Panc1 (cell line): ENCODE data around the gene PTK6. TPM values are rescaled to one million over a fixed set of nuclear protein-coding genes. Genes with fewer than 3 reads are reported as not detected.

Experiments
- ATAC-seq: fragments of 200-7000 bp; cut with Tn5 transposase; 2 replicates; pipeline ENCODE4 v1.9.1; 2020; ENCODE audit warnings: mild to moderate bottlenecking, moderate library complexity
- BruUV-seq: library from RNA; stranded (reverse); fragments of 400-500 nt; replicated peaks from 2 replicates; lab custom pipeline; 2021; lab: Mats Ljungman, UMichigan
- CTCF ChIA-PET: fragments of 300-600 bp; sonication (Branson Sonifier 250); formaldehyde crosslinking; loops from one replicate; lab custom pipeline; 2022; ENCODE audit warnings: antibody characterized with exemption; lab: Charles Lee
- POLR2A ChIA-PET: fragments of 300-600 bp; sonication (Branson Sonifier 250); formaldehyde crosslinking; loops from one replicate; lab custom pipeline; 2022; ENCODE audit warnings: antibody characterized with exemption; lab: Charles Lee
- DNase-seq: peaks from one replicate; pipeline ENCODE4 v3.0.0-alpha.2; 2010; ENCODE audit warnings: low read depth, low spot score
- H3K27ac ChIP-seq: 2 replicates; pipeline ENCODE4 v1.5.1; 2011; ENCODE audit warnings: mild to moderate bottlenecking, low read length, inconsistent platforms
- H3K27me3 ChIP-seq: fragments of 200-500 bp; sonication (Bioruptor generic); 2 replicates; pipeline ENCODE4 v1.6.0; 2014; ENCODE audit warnings: low read length, inconsistent platforms; ENCODE audit not compliant: control insufficient read depth, insufficient read depth
- H3K36me3 ChIP-seq: fragments of 200-500 bp; sonication (Bioruptor generic); 2 replicates; pipeline ENCODE4 v1.5.1; 2014; ENCODE audit warnings: inconsistent platforms, mild to moderate bottlenecking, low read length, moderate library complexity; ENCODE audit not compliant: control insufficient read depth, insufficient read depth
- H3K4me1 ChIP-seq: 2 replicates; pipeline ENCODE4 v1.5.1; 2011; ENCODE audit warnings: inconsistent platforms, mild to moderate bottlenecking, low read length, moderate library complexity; ENCODE audit not compliant: control insufficient read depth, insufficient read depth
- H3K4me3 ChIP-seq, 2 experiments: 2 replicates each; pipeline ENCODE4 v1.5.1; 2011 to 2012; ENCODE audit warnings: low read depth in 2 of 2, low read length in 2 of 2, mild to moderate bottlenecking in 2 of 2, inconsistent platforms in 1 of 2, moderate library complexity in 1 of 2
- H3K9me3 ChIP-seq: fragments of 200-500 bp; sonication (Bioruptor generic); 2 replicates; pipeline ENCODE4 v1.5.1; 2014; ENCODE audit warnings: low read depth, mild to moderate bottlenecking, inconsistent platforms, low read length, moderate library complexity; ENCODE audit not compliant: control insufficient read depth, insufficient read depth
- CTCF ChIP-seq: fragments of 450-650 bp; IDR thresholded peaks from 2 replicates; pipeline ENCODE4 v1.5.1; 2017; ENCODE audit warnings: mild to moderate bottlenecking
- POLR2AphosphoS5 ChIP-seq: IDR thresholded peaks from 2 replicates; pipeline ENCODE4 v1.6.1; 2012; ENCODE audit warnings: mild to moderate bottlenecking, low read depth, low read length, moderate library complexity
- REST ChIP-seq, 2 experiments: IDR thresholded peaks; 2 replicates each; pipeline ENCODE4 v1.6.1; 2011 to 2012; ENCODE audit warnings: low read depth in 2 of 2, control low read depth in 1 of 2, low read length in 1 of 2, mild to moderate bottlenecking in 1 of 2, moderate library complexity in 1 of 2; ENCODE audit not compliant: insufficient read depth in 1 of 2
- SIN3A ChIP-seq: IDR thresholded peaks from 2 replicates; pipeline ENCODE4 v1.6.1; 2012; ENCODE audit warnings: low read depth, mild to moderate bottlenecking, low read length, moderate library complexity, borderline replicate concordance; ENCODE audit not compliant: insufficient read depth
- TCF7L2 ChIP-seq: IDR thresholded peaks from 2 replicates; pipeline ENCODE4 v1.6.1; 2011; ENCODE audit warnings: mild to moderate bottlenecking, low read depth, low read length, inconsistent platforms
- in situ Hi-C: cut with HindIII; loops from 2 replicates; pipeline ENCODE4 v1.10.0; 2016; ENCODE audit warnings: low sequenced_read_pairs, low pct_unique_long_range_greater_than_20kb
- intact Hi-C: fragments of 100-400 bp; cut with micrococcal nuclease; formaldehyde crosslinking; loops from one replicate; pipeline ENCODE4 v1.10.0; 2022; ENCODE audit not compliant: unreplicated experiment
- total RNA-seq: library from RNA; stranded (reverse); gene quantifications from one replicate; pipeline ENCODE4 v1.2.1, GENCODE V29; 2021; ENCODE audit not compliant: unreplicated experiment

Gene PTK6
- total RNA-seq, 1 experiment from 2014 or later = 6.5 TPM

- H3K4me1 ChIP-seq = no peaks in the 10 kb centered on the region; the same call in 1 of the 2 replicates
- H3K4me3 ChIP-seq = no peak overlapping the region
- TF ChIP-seq POLR2AphosphoS5 (0 out of 2 replicates have a peak, but pooled peaks have one; percentile 11), REST (IDR thresholded peaks at IDR 0.05; ENCODE audit: insufficient read depth in 1 of 2, low read depth in 2 of 2, low read length in 1 of 2) (no peak)
- H3K27me3 ChIP-seq = no peaks in the 10 kb centered on the region
- ChIA-PET CTCF (interaction anchor here (0.6 kb wide), 1 partner anchor 62 kb away, joined by 3 read pairs; no protein-coding TSS in a partner anchor), POLR2A (interaction anchor here (0.7 kb wide), 1 partner anchor 19 kb away, joined by 4 read pairs; no protein-coding TSS in a partner anchor)
- ATAC-seq = no peak
- in situ Hi-C loops = no loop called here
- BruUV-seq = no TSS peak
- H3K36me3 ChIP-seq = no peaks in the 10 kb centered on the region
- H3K9me3 ChIP-seq = no peaks in the 10 kb centered on the region
- no peak for DNase-seq
- no peak overlapping the region for H3K27ac ChIP-seq
- intact Hi-C loops = no loop called here
Measured at GRCh38 chr20:63527184-63527583, 10.0 kb downstream of the PTK6 start.

GRCh38 chr20:63525971-63526370, 11.2 kb downstream of the PTK6 start:
- ATAC-seq = no peak
- no peaks in the 10 kb centered on the region for H3K9me3 ChIP-seq
- TF ChIP-seq CTCF (no peak), TCF7L2 (no peak), POLR2AphosphoS5 (0 out of 2 replicates have a peak, but pooled peaks have one; percentile 11), SIN3A (no peak), REST (IDR thresholded peaks at IDR 0.05; ENCODE audit: insufficient read depth in 1 of 2, low read depth in 2 of 2, low read length in 1 of 2) (no peak)

More at GRCh38 chr20:63525971-63526370, 11.2 kb downstream of the PTK6 start:
- in situ Hi-C loops (no loop called here), intact Hi-C loops (no loop called here)
- Histone ChIP-seq H3K36me3 (peaks cover 4% of the 10 kb centered on the region; the same call in 1 of the 2 replicates), H3K4me1 (peaks cover 3% of the 10 kb centered on the region; the same call in 1 of the 2 replicates), H3K27me3 (no peaks in the 10 kb centered on the region), H3K4me3 (no peak overlapping the region), H3K27ac (no peak overlapping the region)
- POLR2A ChIA-PET = no interaction called here
- no TSS peak for BruUV-seq
- no peak for DNase-seq
- CTCF ChIA-PET = no interaction called here
